Measurements from ENCODE around the gene PPM1J. TPM values are rescaled to one million over a fixed set of nuclear protein-coding genes. Genes with fewer than 3 reads are reported as not detected.
"Not testable (repeated sequence)": the region's sequence is repeated elsewhere in the genome, so short reads cannot be mapped to it uniquely, and the experiment has no call there.

The PPM1J gene
- total and polyA plus RNA-seq, 4 donors: 3.7 to 7.1 (median 4.3) TPM; not detected in 1

DNA sequence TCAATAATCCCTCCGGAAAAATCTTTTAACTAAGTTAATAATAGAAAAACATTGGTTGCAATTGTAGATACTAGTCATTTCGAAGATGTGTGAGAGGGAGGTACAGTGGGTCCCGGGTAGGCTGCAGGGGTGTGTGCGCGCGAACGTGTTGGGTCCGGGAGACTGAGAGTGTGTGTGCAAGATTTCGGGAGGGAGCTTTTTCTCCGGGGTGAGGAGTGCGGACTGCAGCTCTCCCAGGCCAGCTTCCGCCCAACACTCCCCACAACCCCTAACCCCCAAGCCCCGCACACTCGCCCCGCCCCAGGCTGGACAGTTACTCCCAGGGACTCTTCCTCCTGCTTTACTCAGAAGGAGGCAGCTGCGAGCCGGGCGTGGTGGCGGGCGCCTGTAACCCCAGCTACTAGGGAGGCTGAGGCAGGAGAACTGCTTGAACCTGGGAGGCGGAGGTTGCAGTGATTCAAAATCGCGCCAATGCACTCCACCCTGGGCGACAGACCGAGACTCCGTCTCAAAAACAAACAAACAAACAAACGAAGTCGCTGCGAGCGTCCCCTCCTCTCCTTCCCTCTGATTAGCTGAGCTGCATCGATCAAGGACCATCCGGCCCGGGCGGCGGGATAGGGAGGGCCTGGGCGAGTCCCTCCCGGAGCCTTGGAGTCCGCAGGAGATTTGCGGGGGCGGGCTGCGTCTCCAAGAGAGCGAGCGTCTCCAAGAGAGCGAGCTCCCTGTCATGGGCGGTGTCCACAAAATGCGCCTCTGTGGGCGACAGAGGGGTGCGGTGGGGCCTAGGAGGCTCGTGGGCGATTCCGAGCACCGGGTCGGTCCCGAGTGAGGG lies 28.3 kb upstream of the PPM1J start:
- Histone ChIP-seq H3K27ac (ENCODE audit: low read depth in 1 of 2, low read length in 2 of 2) (no peak overlapping the region), H3K27me3 (ENCODE audit: control insufficient read depth in 1 of 2, insufficient read depth in 2 of 2, low read length in 1 of 2) (no peaks in the 10 kb centered on the region), H3K4me1 (ENCODE audit: control insufficient read depth in 1 of 2, insufficient read depth in 2 of 2, low read length in 2 of 2) (no peaks in the 10 kb centered on the region), H3K4me3 (ENCODE audit: low read length in 2 of 2) (no peak overlapping the region), H3K9me3 (ENCODE audit: control insufficient read depth, low read length) (no peaks in the 10 kb centered on the region), H3K36me3 (ENCODE audit: control insufficient read depth in 1 of 2, insufficient read depth in 2 of 2, low read length in 1 of 2) (no peaks in the 10 kb centered on the region)
- peak in 1 of 2 donors; percentile 79 for DNase-seq
- intact Hi-C loops (cut with DNase I): no loop called here
- ATAC-seq (ENCODE audit: low FRiP score): peak; percentile 44
- WGBS, 2 donors: 14 to 24% methylated on average over 54 of the region's 54 CpGs

DNA sequence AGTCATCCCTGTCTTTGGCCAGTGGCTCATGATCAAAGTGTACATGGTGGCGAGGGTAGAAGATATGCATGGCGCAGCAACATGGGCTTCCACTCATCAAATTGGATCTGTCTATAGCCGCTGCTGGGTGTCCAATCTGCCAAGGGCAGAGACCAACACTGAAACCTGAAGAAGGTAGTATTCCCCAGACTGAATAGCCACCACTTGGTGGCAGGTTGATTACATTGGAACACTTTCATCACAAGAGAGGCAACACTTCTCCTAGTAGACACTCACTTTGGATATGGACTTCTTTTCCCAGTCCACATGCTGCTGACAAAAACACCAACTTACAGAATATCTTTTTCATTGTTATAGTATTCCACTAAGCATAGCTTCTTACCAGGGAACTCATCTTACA lies 22.4 kb upstream of the PPM1J start:
- H3K36me3 ChIP-seq (ENCODE audit: control insufficient read depth in 1 of 2, insufficient read depth in 2 of 2, low read length in 1 of 2): no peaks in the 10 kb centered on the region
- H3K4me1 ChIP-seq (ENCODE audit: control insufficient read depth in 1 of 2, insufficient read depth in 2 of 2, low read length in 2 of 2): no peaks in the 10 kb centered on the region
- no peak for ATAC-seq (ENCODE audit: low FRiP score)
- H3K9me3 ChIP-seq (ENCODE audit: control insufficient read depth, low read length): no peaks in the 10 kb centered on the region
- H3K4me3 ChIP-seq (ENCODE audit: low read length in 2 of 2): no peak overlapping the region
- peaks cover 0 to 2% of the 10 kb centered on the region in 2 donors for H3K27me3 ChIP-seq (ENCODE audit: control insufficient read depth in 1 of 2, insufficient read depth in 2 of 2, low read length in 1 of 2)
- intact Hi-C loops (cut with DNase I): no loop called here
- DNase-seq: no peak
- no peak overlapping the region for H3K27ac ChIP-seq (ENCODE audit: low read depth in 1 of 2, low read length in 2 of 2)
- WGBS, 2 donors: 81 to 90% methylated on average over 3 of the region's 3 CpGs

DNA sequence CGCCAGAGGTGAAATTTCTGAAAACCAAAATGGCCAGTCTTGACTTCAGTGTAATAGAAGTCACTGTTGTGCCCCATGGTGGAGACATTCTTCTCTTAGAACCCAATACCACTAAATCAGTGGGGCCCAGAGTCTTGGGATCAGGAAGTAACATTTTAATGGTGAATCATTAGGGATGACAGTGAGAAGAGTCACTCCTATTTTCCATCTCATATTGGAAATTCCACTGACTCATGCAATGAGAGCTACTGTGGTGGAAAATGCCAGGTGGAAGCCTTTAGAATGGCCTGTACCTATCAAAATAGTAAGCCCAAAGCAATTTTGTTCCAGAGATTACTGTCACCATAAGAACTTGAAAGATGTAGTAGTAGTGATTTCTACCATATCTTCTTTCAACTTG lies 20.6 kb upstream of the PPM1J start:
- no peak overlapping the region for H3K27ac ChIP-seq (ENCODE audit: low read depth in 1 of 2, low read length in 2 of 2)
- H3K4me1 ChIP-seq (ENCODE audit: control insufficient read depth in 1 of 2, insufficient read depth in 2 of 2, low read length in 2 of 2): no peaks in the 10 kb centered on the region
- no peak overlapping the region for H3K4me3 ChIP-seq (ENCODE audit: low read length in 2 of 2)
- no peaks in the 10 kb centered on the region for H3K9me3 ChIP-seq (ENCODE audit: control insufficient read depth, low read length)
- WGBS, 2 donors: 95 to 97% methylated on average over 1 of the region's 1 CpG
- intact Hi-C loops (cut with DNase I): no loop called here
- ATAC-seq (ENCODE audit: low FRiP score) (no peak), DNase-seq (no peak)
- no peaks in the 10 kb centered on the region for H3K36me3 ChIP-seq (ENCODE audit: control insufficient read depth in 1 of 2, insufficient read depth in 2 of 2, low read length in 1 of 2)
- H3K27me3 ChIP-seq (ENCODE audit: control insufficient read depth in 1 of 2, insufficient read depth in 2 of 2, low read length in 1 of 2): peaks cover 0 to 2% of the 10 kb centered on the region in 2 donors

DNA sequence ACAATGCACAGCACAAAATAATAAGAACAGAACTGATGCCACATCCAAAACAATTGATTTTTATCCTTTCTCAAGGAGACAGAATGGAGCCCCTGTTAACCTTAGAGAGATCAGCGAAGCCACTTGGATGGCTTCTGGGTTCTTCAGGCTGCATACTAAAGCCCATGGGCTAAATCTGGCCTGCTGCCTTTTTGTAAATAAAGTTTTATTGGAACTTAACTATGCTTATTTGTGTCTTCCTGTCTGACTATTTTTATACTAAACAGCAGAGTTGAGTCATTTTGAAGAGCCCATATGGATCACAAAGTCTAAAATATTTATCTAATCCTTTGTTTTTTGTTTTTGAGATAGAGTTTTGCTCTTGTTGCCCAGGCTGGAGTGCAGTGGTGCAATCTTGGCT lies 16.3 kb upstream of the PPM1J start:
- Histone ChIP-seq H3K4me3 (ENCODE audit: low read length in 2 of 2) (no peak overlapping the region), H3K27ac (ENCODE audit: low read depth in 1 of 2, low read length in 2 of 2) (no peak overlapping the region), H3K27me3 (ENCODE audit: control insufficient read depth in 1 of 2, insufficient read depth in 2 of 2, low read length in 1 of 2) (peaks cover 0 to 2% of the 10 kb centered on the region in 2 donors), H3K36me3 (ENCODE audit: control insufficient read depth in 1 of 2, insufficient read depth in 2 of 2, low read length in 1 of 2) (no peaks in the 10 kb centered on the region), H3K4me1 (ENCODE audit: control insufficient read depth in 1 of 2, insufficient read depth in 2 of 2, low read length in 2 of 2) (no peaks in the 10 kb centered on the region), H3K9me3 (ENCODE audit: control insufficient read depth, low read length) (no peaks in the 10 kb centered on the region)
- intact Hi-C loops (cut with DNase I): no loop called here
- no peak for ATAC-seq (ENCODE audit: low FRiP score)
- 95 to 100% methylated on average over 1 of the region's 1 CpG for WGBS, 2 donors
- no peak for DNase-seq

DNA sequence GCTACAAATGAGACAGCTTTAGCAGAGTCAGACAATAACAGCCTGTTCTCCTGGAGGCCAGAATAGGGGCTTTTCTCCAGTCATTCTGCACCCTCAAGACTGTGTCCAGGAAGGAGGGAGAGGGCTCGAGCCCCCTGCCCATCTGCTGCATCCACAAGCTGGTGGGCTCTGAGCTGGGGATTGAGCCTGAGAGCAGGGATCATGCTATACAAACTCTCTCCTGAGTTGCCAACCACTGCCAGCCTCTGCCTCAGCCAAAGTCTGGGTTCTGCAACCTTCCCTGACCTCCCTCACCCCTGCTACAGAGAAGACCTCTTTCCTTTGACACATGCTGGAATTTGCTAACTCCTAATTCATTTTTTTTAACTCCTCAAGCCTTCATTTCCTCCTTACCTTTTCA lies 14.8 kb upstream of the PPM1J start:
- 81 to 88% methylated on average over 1 of the region's 1 CpG for WGBS, 2 donors

DNA sequence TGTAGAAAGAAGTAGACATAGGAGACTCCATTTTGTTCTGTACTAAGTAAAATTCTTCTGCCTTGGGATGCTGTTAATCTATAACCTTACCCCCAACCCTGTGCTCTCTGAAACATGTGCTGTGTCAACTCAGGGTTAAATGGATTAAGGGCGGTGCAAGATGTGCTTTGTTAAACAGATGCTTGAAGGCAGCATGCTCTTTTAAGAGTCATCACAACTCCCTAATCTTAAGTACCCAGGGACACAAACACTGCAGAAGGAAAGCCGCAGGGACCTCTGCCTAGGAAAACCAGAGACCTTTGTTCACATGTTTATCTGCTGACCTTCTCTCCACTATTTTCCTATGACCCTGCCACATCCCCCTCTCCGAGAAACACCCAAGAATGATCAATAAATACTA lies 13.9 kb upstream of the PPM1J start:
- WGBS, 2 donors: 75 to 80% methylated on average over 3 of the region's 3 CpGs
- ATAC-seq (ENCODE audit: low FRiP score); intact Hi-C loops (cut with DNase I); DNase-seq; H3K27me3 ChIP-seq (ENCODE audit: control insufficient read depth in 1 of 2, insufficient read depth in 2 of 2, low read length in 1 of 2); H3K4me3 ChIP-seq (ENCODE audit: low read length in 2 of 2); H3K27ac ChIP-seq (ENCODE audit: low read depth in 1 of 2, low read length in 2 of 2); H3K36me3 ChIP-seq (ENCODE audit: control insufficient read depth in 1 of 2, insufficient read depth in 2 of 2, low read length in 1 of 2); H3K9me3 ChIP-seq (ENCODE audit: control insufficient read depth, low read length); H3K4me1 ChIP-seq (ENCODE audit: control insufficient read depth in 1 of 2, insufficient read depth in 2 of 2, low read length in 2 of 2): not testable (repeated sequence)

More for the DNA sequence above, 14.8 kb upstream of the PPM1J start:
- intact Hi-C loops (cut with DNase I): no loop called here
- Histone ChIP-seq H3K4me1 (ENCODE audit: control insufficient read depth in 1 of 2, insufficient read depth in 2 of 2, low read length in 2 of 2) (no peaks in the 10 kb centered on the region), H3K27me3 (ENCODE audit: control insufficient read depth in 1 of 2, insufficient read depth in 2 of 2, low read length in 1 of 2) (peaks cover 0 to 2% of the 10 kb centered on the region in 2 donors), H3K36me3 (ENCODE audit: control insufficient read depth in 1 of 2, insufficient read depth in 2 of 2, low read length in 1 of 2) (no peaks in the 10 kb centered on the region), H3K4me3 (ENCODE audit: low read length in 2 of 2) (no peak overlapping the region), H3K9me3 (ENCODE audit: control insufficient read depth, low read length) (no peaks in the 10 kb centered on the region), H3K27ac (ENCODE audit: low read depth in 1 of 2, low read length in 2 of 2) (no peak overlapping the region)
- DNase-seq (no peak), ATAC-seq (ENCODE audit: low FRiP score) (no peak)

DNA sequence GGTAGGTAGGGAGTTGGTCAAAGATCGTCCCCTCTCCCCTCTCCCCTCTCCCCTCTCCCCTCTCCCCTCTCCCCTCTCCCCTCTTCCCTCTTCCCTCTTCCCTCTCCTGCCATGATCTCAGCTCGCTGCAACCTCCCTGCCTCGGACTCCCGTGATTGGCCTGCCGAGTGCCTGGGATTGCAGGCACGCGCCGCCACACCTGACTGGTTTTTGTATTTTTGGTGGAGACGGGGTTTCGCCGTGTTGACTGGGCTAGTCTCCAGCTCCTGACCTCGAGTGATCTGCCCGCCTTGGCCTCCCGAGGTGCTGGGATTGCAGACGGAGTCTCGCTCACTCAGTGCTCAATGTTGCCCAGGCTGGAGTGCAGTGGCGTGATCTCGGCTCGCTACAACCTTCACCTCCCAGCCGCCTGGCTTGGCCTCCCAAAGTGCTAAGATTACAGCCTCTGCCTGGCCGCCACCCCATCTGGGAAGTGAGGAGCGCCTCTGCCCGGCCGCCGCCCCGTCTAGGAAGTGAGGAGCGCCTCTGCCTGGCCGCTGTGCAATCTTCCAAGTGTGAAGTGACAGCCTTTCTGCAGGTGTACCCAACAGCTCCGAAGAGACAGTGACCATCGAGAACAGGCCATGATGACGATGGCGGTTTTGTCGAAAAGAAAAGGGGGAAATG lies 13.3 kb upstream of the PPM1J start:
- H3K27me3 ChIP-seq (ENCODE audit: control insufficient read depth in 1 of 2, insufficient read depth in 2 of 2, low read length in 1 of 2); ATAC-seq (ENCODE audit: low FRiP score): not testable (repeated sequence)
- WGBS, 2 donors: 92 to 94% methylated on average over 32 to 33 of the region's 33 CpGs

DNA sequence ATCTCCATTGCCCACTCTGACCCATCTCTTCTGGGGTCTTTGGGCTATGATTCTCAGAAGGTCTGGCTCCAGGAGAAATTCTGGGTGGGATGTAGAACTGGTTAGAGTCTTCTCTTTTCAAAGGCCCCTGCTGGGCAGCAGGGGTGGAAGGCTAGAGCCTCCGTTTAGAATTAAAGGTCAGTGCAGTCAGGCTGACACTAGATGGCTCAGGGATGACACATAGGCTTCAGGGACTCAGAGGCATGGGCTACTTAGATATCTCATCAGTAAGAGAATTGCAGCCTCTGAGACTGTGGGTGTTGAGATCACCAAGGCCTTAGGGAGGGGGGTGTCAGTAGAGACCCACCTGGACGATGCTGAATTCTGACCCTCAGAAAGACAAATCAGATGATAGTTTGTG lies 12.6 kb upstream of the PPM1J start:
- intact Hi-C loops (cut with DNase I): no loop called here
- H3K4me3 ChIP-seq (ENCODE audit: low read length in 2 of 2): no peak overlapping the region
- no peak for ATAC-seq (ENCODE audit: low FRiP score)
- DNase-seq: no peak
- 67 to 69% methylated on average over 2 of the region's 2 CpGs for WGBS, 2 donors
- peaks cover 0 to under 1% of the 10 kb centered on the region in 2 donors for H3K27me3 ChIP-seq (ENCODE audit: control insufficient read depth in 1 of 2, insufficient read depth in 2 of 2, low read length in 1 of 2)
- no peaks in the 10 kb centered on the region for H3K4me1 ChIP-seq (ENCODE audit: control insufficient read depth in 1 of 2, insufficient read depth in 2 of 2, low read length in 2 of 2)
- no peaks in the 10 kb centered on the region for H3K9me3 ChIP-seq (ENCODE audit: control insufficient read depth, low read length)
- no peaks in the 10 kb centered on the region for H3K36me3 ChIP-seq (ENCODE audit: control insufficient read depth in 1 of 2, insufficient read depth in 2 of 2, low read length in 1 of 2)
- H3K27ac ChIP-seq (ENCODE audit: low read depth in 1 of 2, low read length in 2 of 2): no peak overlapping the region

More for the DNA sequence above, 13.3 kb upstream of the PPM1J start:
- H3K9me3 ChIP-seq (ENCODE audit: control insufficient read depth, low read length); DNase-seq; H3K4me1 ChIP-seq (ENCODE audit: control insufficient read depth in 1 of 2, insufficient read depth in 2 of 2, low read length in 2 of 2); H3K27ac ChIP-seq (ENCODE audit: low read depth in 1 of 2, low read length in 2 of 2); intact Hi-C loops (cut with DNase I); H3K4me3 ChIP-seq (ENCODE audit: low read length in 2 of 2); H3K36me3 ChIP-seq (ENCODE audit: control insufficient read depth in 1 of 2, insufficient read depth in 2 of 2, low read length in 1 of 2): not testable (repeated sequence)

DNA sequence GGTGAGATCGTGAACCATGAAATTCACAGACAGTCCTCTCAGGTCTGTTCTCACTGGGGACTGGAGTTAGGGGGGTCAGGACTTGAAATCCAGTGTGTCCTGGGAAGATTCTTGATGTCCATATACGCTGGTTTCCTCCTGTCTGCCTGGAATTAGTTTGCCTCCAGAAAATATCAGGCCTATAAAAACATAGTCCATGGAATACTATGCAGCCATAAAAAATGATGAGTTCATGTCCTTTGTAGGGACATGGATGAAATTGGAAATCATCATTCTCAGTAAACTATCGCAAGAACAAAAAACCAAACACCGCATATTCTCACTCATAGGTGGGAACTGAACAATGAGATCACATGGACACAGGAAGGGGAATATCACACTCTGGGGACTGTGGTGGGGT lies 9.1 kb upstream of the PPM1J start:
- WGBS, 2 donors: 97 to 98% methylated on average over 2 of the region's 4 CpGs
- DNase-seq; H3K4me3 ChIP-seq (ENCODE audit: low read length in 2 of 2); H3K27ac ChIP-seq (ENCODE audit: low read depth in 1 of 2, low read length in 2 of 2); H3K27me3 ChIP-seq (ENCODE audit: control insufficient read depth in 1 of 2, insufficient read depth in 2 of 2, low read length in 1 of 2); H3K9me3 ChIP-seq (ENCODE audit: control insufficient read depth, low read length); H3K36me3 ChIP-seq (ENCODE audit: control insufficient read depth in 1 of 2, insufficient read depth in 2 of 2, low read length in 1 of 2); ATAC-seq (ENCODE audit: low FRiP score); H3K4me1 ChIP-seq (ENCODE audit: control insufficient read depth in 1 of 2, insufficient read depth in 2 of 2, low read length in 2 of 2); intact Hi-C loops (cut with DNase I): not testable (repeated sequence)

All from aorta (tissue), 5 donors.